ENCODE measurements around the gene WDFY4. TPM values are rescaled to one million over a fixed set of nuclear protein-coding genes. Genes with fewer than 3 reads are reported as not detected.
"Not testable (repeated sequence)": the region's sequence is repeated elsewhere in the genome, so short reads cannot be mapped to it uniquely, and the experiment has no call there.

WDFY4 gene
- total RNA-seq, 2 experiments from 2014 or later, result 0.90 to 1.1 TPM

- Mint-ChIP-seq H3K36me3 (ENCODE audit: low read depth) (no peaks in the 10 kb centered on the region), H3K9me3 (peaks cover 5% of the 10 kb centered on the region), H3K4me1 (ENCODE audit: low read depth) (no peaks in the 10 kb centered on the region), H3K27ac (no peak overlapping the region), H3K27me3 (peaks cover 5% of the 10 kb centered on the region), H3K4me3 (no peak overlapping the region)
- intact Hi-C loops (cut with micrococcal nuclease), result no loop called here
- ChIA-PET POLR2A (no interaction called here), CTCF (interaction anchor here (2.5 kb wide), 1 partner anchor 10 kb away, joined by 11 read pairs; no protein-coding TSS in a partner anchor)
- no peak for DNase-seq
- no peak for TF ChIP-seq CTCF (IDR thresholded peaks at IDR 0.05)
- ATAC-seq, result no peak
Observed at GRCh38 chr10:48645600-48645999, 39.1 kb upstream of the WDFY4 start.

- H3K27me3 Mint-ChIP-seq; H3K4me3 Mint-ChIP-seq; DNase-seq; H3K9me3 Mint-ChIP-seq; intact Hi-C loops (cut with micrococcal nuclease); ATAC-seq; POLR2A ChIA-PET; H3K27ac Mint-ChIP-seq; H3K4me1 Mint-ChIP-seq (ENCODE audit: low read depth); H3K36me3 Mint-ChIP-seq (ENCODE audit: low read depth): not testable (repeated sequence)
- CTCF ChIA-PET, result interaction anchor here (1.3 to 2.3 kb wide), 2 partner anchors 9 to 11 kb away, joined by 3 to 11 read pairs; no protein-coding TSS in a partner anchor
Observed at GRCh38 chr10:48647073-48647472, 37.6 kb upstream of the WDFY4 start.

GRCh38 chr10:48648172-48648942 lies 36.3 kb upstream of the WDFY4 start:
- H3K9me3 Mint-ChIP-seq, result no peaks in the 10 kb centered on the region
- POLR2A ChIA-PET, result no interaction called here
- CTCF ChIA-PET, result interaction anchor here (1.3 to 2.3 kb wide), 2 partner anchors 8 to 10 kb away, joined by 3 to 11 read pairs; no protein-coding TSS in a partner anchor
- H3K27ac Mint-ChIP-seq, result no peak overlapping the region
- H3K27me3 Mint-ChIP-seq, result peaks cover 6% of the 10 kb centered on the region
- H3K4me3 Mint-ChIP-seq, result no peak overlapping the region
- ATAC-seq (no peak), DNase-seq (no peak)
- intact Hi-C loops (cut with micrococcal nuclease), result no loop called here
- H3K4me1 Mint-ChIP-seq (ENCODE audit: low read depth), result no peaks in the 10 kb centered on the region
- H3K36me3 Mint-ChIP-seq (ENCODE audit: low read depth), result no peaks in the 10 kb centered on the region
- TF ChIP-seq CTCF (IDR thresholded peaks at IDR 0.05), result no peak

GRCh38 chr10:48649349-48649944 lies 35.2 kb upstream of the WDFY4 start:
- ATAC-seq (no peak), DNase-seq (no peak)
- H3K9me3 Mint-ChIP-seq, result no peaks in the 10 kb centered on the region
- ChIA-PET CTCF (interaction anchor here (0.7 kb wide), 1 partner anchor 9 kb away, joined by 3 read pairs; no protein-coding TSS in a partner anchor), POLR2A (no interaction called here)
- no peak overlapping the region for H3K27ac Mint-ChIP-seq
- intact Hi-C loops (cut with micrococcal nuclease), result no loop called here
- no peak for TF ChIP-seq CTCF (IDR thresholded peaks at IDR 0.05)
- H3K27me3 Mint-ChIP-seq, result peaks cover 6% of the 10 kb centered on the region
- H3K4me1 Mint-ChIP-seq (ENCODE audit: low read depth), result no peaks in the 10 kb centered on the region
- H3K4me3 Mint-ChIP-seq, result no peak overlapping the region
- H3K36me3 Mint-ChIP-seq (ENCODE audit: low read depth), result no peaks in the 10 kb centered on the region

GRCh38 chr10:48651293-48651692 lies 33.4 kb upstream of the WDFY4 start:
- intact Hi-C loops (cut with micrococcal nuclease), result loop anchor here (10.0 kb wide), 1 partner anchor 864 kb away; no protein-coding TSS in a partner anchor

More at GRCh38 chr10:48651293-48651692, 33.4 kb upstream of the WDFY4 start:
- CTCF ChIA-PET, result no interaction called here
- Mint-ChIP-seq H3K9me3 (no peaks in the 10 kb centered on the region), H3K4me3 (no peak overlapping the region), H3K27me3 (peaks cover 4% of the 10 kb centered on the region), H3K36me3 (ENCODE audit: low read depth) (no peaks in the 10 kb centered on the region), H3K27ac (no peak overlapping the region), H3K4me1 (ENCODE audit: low read depth) (peaks cover 2% of the 10 kb centered on the region)
- ATAC-seq (no peak), DNase-seq (no peak)
- no peak for TF ChIP-seq CTCF (IDR thresholded peaks at IDR 0.05)
- POLR2A ChIA-PET, result no interaction called here

All from activated CD8-positive, alpha-beta T cell treated with anti-CD3 and anti-CD28 coated beads for 36 hours (primary cell).